HEK293 (cell line): ENCODE measurements around the gene IFNA5.

Experiments used
- HIC1 ChIP-seq: fragments of 450-650 bp; formaldehyde crosslinking; IDR thresholded peaks from 2 replicates; pipeline ENCODE4 v1.5.1; 2016; ENCODE audit warnings: missing biosample characterization, missing genetic modification characterization
- KLF8 ChIP-seq: fragments of 450-650 bp; formaldehyde crosslinking; IDR thresholded peaks from 2 replicates; pipeline ENCODE4 v1.5.1; 2016; ENCODE audit warnings: missing biosample characterization, missing genetic modification characterization
- PRDM10 ChIP-seq: fragments of 450-650 bp; formaldehyde crosslinking; IDR thresholded peaks from 2 replicates; pipeline ENCODE4 v1.5.1; 2016; ENCODE audit warnings: missing biosample characterization, missing genetic modification characterization
- PRDM6 ChIP-seq: fragments of 450-650 bp; formaldehyde crosslinking; IDR thresholded peaks from 2 replicates; pipeline ENCODE4 v1.5.1; 2017; ENCODE audit warnings: missing biosample characterization, missing genetic modification characterization
- SALL2 ChIP-seq: fragments of 450-650 bp; formaldehyde crosslinking; IDR thresholded peaks from 2 replicates; pipeline ENCODE4 v1.5.0; 2017; ENCODE audit warnings: missing biosample characterization, mild to moderate bottlenecking, missing genetic modification characterization, borderline replicate concordance
- ZBTB44 ChIP-seq: fragments of 450-650 bp; IDR thresholded peaks from 2 replicates; pipeline ENCODE4 v1.5.1; 2018; ENCODE audit warnings: missing biosample characterization, mild to moderate bottlenecking, missing genetic modification characterization
- ZFP37 ChIP-seq: fragments of 450-650 bp; formaldehyde crosslinking; IDR thresholded peaks from 2 replicates; pipeline ENCODE4 v1.5.1; 2016; ENCODE audit warnings: missing biosample characterization, missing genetic modification characterization
- ZNF114 ChIP-seq: fragments of 450-650 bp; formaldehyde crosslinking; IDR thresholded peaks from 2 replicates; pipeline ENCODE4 v1.5.0; 2017; ENCODE audit warnings: missing biosample characterization, missing genetic modification characterization
- ZNF155 ChIP-seq: fragments of 450-650 bp; formaldehyde crosslinking; IDR thresholded peaks from 2 replicates; pipeline ENCODE4 v1.5.1; 2016; ENCODE audit warnings: missing biosample characterization, missing genetic modification characterization
- ZNF16 ChIP-seq: fragments of 450-650 bp; formaldehyde crosslinking; IDR thresholded peaks from 2 replicates; pipeline ENCODE4 v1.5.1; 2016; ENCODE audit warnings: low read depth, missing biosample characterization, missing genetic modification characterization
- ZNF184 ChIP-seq: fragments of 450-650 bp; IDR thresholded peaks from 2 replicates; pipeline ENCODE4 v1.5.1; 2018; ENCODE audit warnings: missing biosample characterization, mild to moderate bottlenecking, missing genetic modification characterization
- ZNF350 ChIP-seq: fragments of 450-650 bp; formaldehyde crosslinking; IDR thresholded peaks from 2 replicates; pipeline ENCODE4 v1.5.0; 2017; ENCODE audit warnings: missing biosample characterization, mild to moderate bottlenecking, missing genetic modification characterization
- ZNF433 ChIP-seq: fragments of 450-650 bp; formaldehyde crosslinking; IDR thresholded peaks from 2 replicates; pipeline ENCODE4 v1.5.1; 2016; ENCODE audit warnings: missing biosample characterization, missing genetic modification characterization, low read depth
- ZNF473 ChIP-seq: fragments of 450-650 bp; formaldehyde crosslinking; IDR thresholded peaks from 2 replicates; pipeline ENCODE4 v1.5.1; 2017; ENCODE audit warnings: missing biosample characterization, missing genetic modification characterization
- ZNF514 ChIP-seq: fragments of 450-650 bp; formaldehyde crosslinking; IDR thresholded peaks from 2 replicates; pipeline ENCODE4 v1.5.1; 2016; ENCODE audit warnings: missing biosample characterization, missing genetic modification characterization
- ZNF518A ChIP-seq: fragments of 450-650 bp; formaldehyde crosslinking; conservative IDR thresholded peaks from 2 replicates; pipeline ENCODE4 v1.5.1; 2016; ENCODE audit warnings: low read depth, missing biosample characterization, missing genetic modification characterization
- ZNF555 ChIP-seq: fragments of 450-650 bp; formaldehyde crosslinking; conservative IDR thresholded peaks from 2 replicates; pipeline ENCODE4 v1.5.1; 2017; ENCODE audit warnings: missing biosample characterization, mild to moderate bottlenecking, missing genetic modification characterization, inconsistent platforms
- ZNF560 ChIP-seq: fragments of 450-650 bp; formaldehyde crosslinking; IDR thresholded peaks from 2 replicates; pipeline ENCODE4 v1.5.1; 2017; ENCODE audit warnings: missing biosample characterization, missing genetic modification characterization, borderline replicate concordance
- ZNF610 ChIP-seq: fragments of 450-650 bp; formaldehyde crosslinking; IDR thresholded peaks from 2 replicates; pipeline ENCODE4 v1.5.1; 2016; ENCODE audit warnings: missing biosample characterization, missing genetic modification characterization, borderline replicate concordance
- ZNF621 ChIP-seq: fragments of 450-650 bp; formaldehyde crosslinking; IDR thresholded peaks from 2 replicates; pipeline ENCODE4 v1.5.1; 2017; ENCODE audit warnings: missing biosample characterization, missing genetic modification characterization
- ZNF768 ChIP-seq: fragments of 450-650 bp; formaldehyde crosslinking; IDR thresholded peaks from 2 replicates; pipeline ENCODE4 v1.5.1; 2018; ENCODE audit warnings: missing biosample characterization, mild to moderate bottlenecking, missing genetic modification characterization
- ZNF843 ChIP-seq: fragments of 450-650 bp; formaldehyde crosslinking; IDR thresholded peaks from 2 replicates; pipeline ENCODE4 v1.5.1; 2016; ENCODE audit warnings: missing biosample characterization, missing genetic modification characterization
- ZSCAN4 ChIP-seq: fragments of 450-650 bp; formaldehyde crosslinking; IDR thresholded peaks from 2 replicates; pipeline ENCODE4 v1.5.1; 2017; ENCODE audit warnings: missing biosample characterization, missing genetic modification characterization

Gene IFNA5

GRCh38 chr9:21334701-21335632, 29.9 kb upstream of the IFNA5 start, which contains the start of gene KLHL9 (continued):
- TF ChIP-seq ZNF518A (peak; percentile 34; the same call in 1 of the 2 replicates), PRDM6 (tag by site-specific recombination) (no peak), ZNF350 (tag by site-specific recombination) (no peak), KLF8 (tag by site-specific recombination) (0 out of 2 replicates have a peak, but pooled peaks have one; percentile 44), ZNF155 (tag by site-specific recombination) (no peak), ZFP37 (tag by site-specific recombination) (peak; percentile 91), HIC1 (tag by site-specific recombination) (no peak), ZNF114 (tag by site-specific recombination) (no peak), ZNF473 (tag by site-specific recombination) (no peak), ZNF184 (tag by site-specific recombination) (no peak), ZNF433 (tag by site-specific recombination) (no peak), ZBTB44 (tag by site-specific recombination) (no peak), ZNF514 (tag by site-specific recombination) (no peak), ZNF768 (tag by site-specific recombination) (no peak), ZNF843 (tag by site-specific recombination) (no peak), SALL2 (tag by site-specific recombination) (no peak), ZNF560 (tag by site-specific recombination) (no peak), ZNF621 (no peak), ZSCAN4 (tag by site-specific recombination) (no peak), ZNF555 (tag by site-specific recombination) (no peak), ZNF610 (peak; percentile 98), PRDM10 (no peak), ZNF16 (tag by site-specific recombination) (no peak)
